ENCODE measurements around the gene SCN4B.

The SCN4B gene

GRCh38 chr11:118111019-118111743, 41.4 kb downstream of the SCN4B start:
- H3K27ac ChIP-seq (ENCODE audit: low read depth, low read length): no peak overlapping the region
- no peak overlapping the region for H2AFZ ChIP-seq (ENCODE audit: low read length, unreplicated experiment)
- no peaks in the 10 kb centered on the region for H3K4me1 ChIP-seq (ENCODE audit: control insufficient read depth, insufficient read depth, low read length, unreplicated experiment)
- no peaks in the 10 kb centered on the region for H3K79me2 ChIP-seq (ENCODE audit: control insufficient read depth, insufficient read depth, low read length, unreplicated experiment)
- H3K27me3 ChIP-seq (ENCODE audit: insufficient read depth, low read length): 0 out of 2 replicates have a peak, but pooled peaks cover 8% of the 10 kb centered on the region
- H3K4me3 ChIP-seq (ENCODE audit: low read depth, low read length): no peak overlapping the region
- no peaks in the 10 kb centered on the region for H3K36me3 ChIP-seq (ENCODE audit: insufficient read depth, low read length)

GRCh38 chr11:118109231-118109630, 43.4 kb downstream of the SCN4B start:
- H3K4me1 ChIP-seq (ENCODE audit: control insufficient read depth, insufficient read depth, low read length, unreplicated experiment): no peaks in the 10 kb centered on the region
- H3K27me3 ChIP-seq (ENCODE audit: insufficient read depth, low read length): 0 out of 2 replicates have a peak, but pooled peaks cover 6% of the 10 kb centered on the region
- H3K27ac ChIP-seq (ENCODE audit: low read depth, low read length): no peak overlapping the region
- H3K36me3 ChIP-seq (ENCODE audit: insufficient read depth, low read length): no peaks in the 10 kb centered on the region
- no peak overlapping the region for H2AFZ ChIP-seq (ENCODE audit: low read length, unreplicated experiment)
- no peak overlapping the region for H3K4me3 ChIP-seq (ENCODE audit: low read depth, low read length)
- H3K79me2 ChIP-seq (ENCODE audit: control insufficient read depth, insufficient read depth, low read length, unreplicated experiment): no peaks in the 10 kb centered on the region

DNA sequence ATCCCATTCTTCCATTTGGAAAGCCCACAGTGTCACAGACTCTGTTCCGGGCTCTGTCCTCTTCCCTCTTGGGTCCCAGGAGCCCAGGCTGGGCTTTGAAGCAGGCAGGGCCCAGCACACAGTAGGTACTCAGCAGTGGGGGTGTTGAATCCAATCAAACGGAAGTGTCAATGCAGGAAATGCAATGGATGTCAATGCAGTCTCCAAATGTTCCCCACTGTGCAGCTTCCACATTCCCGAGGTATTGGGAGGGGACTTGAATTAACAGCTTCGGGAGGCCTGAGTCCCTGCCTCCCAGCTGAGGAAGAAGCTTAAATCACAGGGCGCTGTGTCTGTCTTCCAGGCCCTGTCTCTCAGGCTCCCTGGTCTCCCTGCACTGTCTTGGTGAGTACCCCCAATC, 44.1 kb downstream of the SCN4B start:
- Histone ChIP-seq H3K4me1 (ENCODE audit: control insufficient read depth, insufficient read depth, low read length, unreplicated experiment) (no peaks in the 10 kb centered on the region), H3K79me2 (ENCODE audit: control insufficient read depth, insufficient read depth, low read length, unreplicated experiment) (no peaks in the 10 kb centered on the region), H3K36me3 (ENCODE audit: insufficient read depth, low read length) (no peaks in the 10 kb centered on the region), H3K27ac (ENCODE audit: low read depth, low read length) (no peak overlapping the region), H3K4me3 (ENCODE audit: low read depth, low read length) (no peak overlapping the region), H3K27me3 (ENCODE audit: insufficient read depth, low read length) (0 out of 2 replicates have a peak, but pooled peaks cover 11% of the 10 kb centered on the region), H2AFZ (ENCODE audit: low read length, unreplicated experiment) (no peak overlapping the region)

DNA sequence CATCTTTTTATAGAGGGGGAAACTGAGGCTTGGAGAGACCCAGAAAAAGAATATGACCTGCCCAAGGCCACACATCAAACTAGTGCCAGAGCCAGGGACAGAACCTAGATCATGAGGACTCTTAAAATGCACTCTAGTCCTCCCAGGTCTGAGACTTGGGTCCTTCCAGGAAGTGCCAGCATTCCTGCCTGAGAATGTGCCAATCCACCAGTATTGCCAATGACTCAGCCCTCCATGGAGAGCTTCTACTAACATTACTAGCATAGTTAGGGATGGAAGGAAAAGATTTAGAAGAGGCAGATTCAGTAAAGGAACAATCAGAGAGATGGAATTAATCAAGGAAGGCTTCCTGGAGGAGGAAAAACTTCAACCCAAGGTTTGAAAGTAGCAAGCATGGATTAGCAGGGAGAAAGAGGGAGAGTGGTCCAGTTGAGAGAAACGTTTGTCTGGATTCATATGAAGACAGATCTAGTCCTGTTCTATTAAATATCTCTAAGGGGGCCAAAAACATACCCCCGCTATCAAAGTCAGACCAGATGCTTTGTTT, 45.8 kb downstream of the SCN4B start:
- no peak overlapping the region for H3K4me3 ChIP-seq (ENCODE audit: low read depth, low read length)
- H3K27ac ChIP-seq (ENCODE audit: low read depth, low read length): no peak overlapping the region
- H2AFZ ChIP-seq (ENCODE audit: low read length, unreplicated experiment): no peak overlapping the region
- H3K36me3 ChIP-seq (ENCODE audit: insufficient read depth, low read length): no peaks in the 10 kb centered on the region
- H3K27me3 ChIP-seq (ENCODE audit: insufficient read depth, low read length): 0 out of 2 replicates have a peak, but pooled peaks cover 11% of the 10 kb centered on the region
- H3K79me2 ChIP-seq (ENCODE audit: control insufficient read depth, insufficient read depth, low read length, unreplicated experiment): no peaks in the 10 kb centered on the region
- H3K4me1 ChIP-seq (ENCODE audit: control insufficient read depth, insufficient read depth, low read length, unreplicated experiment): no peaks in the 10 kb centered on the region

DNA sequence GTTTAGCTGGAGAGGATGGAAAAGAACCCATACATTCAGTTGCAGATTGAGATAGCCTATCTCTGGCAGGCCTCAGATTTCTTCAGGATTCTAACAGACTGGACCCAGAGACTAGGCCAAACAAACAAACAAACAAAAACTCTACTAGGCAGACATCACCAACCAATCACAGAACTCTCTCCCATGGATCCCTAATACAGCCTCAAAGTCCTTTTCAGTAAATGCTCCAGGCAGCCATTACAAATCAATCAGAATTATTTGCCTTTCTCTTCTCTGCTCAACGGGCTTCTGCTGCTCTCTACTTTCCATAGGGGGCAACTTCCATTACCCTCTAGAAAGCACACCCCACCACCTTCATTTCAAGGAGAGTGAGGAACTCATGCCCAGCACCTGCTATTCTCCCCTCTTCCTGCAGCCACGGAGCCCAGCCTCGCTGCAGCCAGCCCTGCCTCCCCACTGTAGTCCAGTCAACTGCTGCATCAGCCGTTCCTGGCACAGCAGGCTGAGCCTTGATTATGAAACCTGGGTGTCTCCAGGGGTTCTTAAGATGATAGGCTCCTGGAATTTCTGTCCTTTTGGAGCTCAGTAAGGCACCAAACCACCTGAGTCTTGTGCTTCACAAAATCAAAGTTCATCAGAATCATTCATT, 46.8 kb downstream of the SCN4B start:
- no peaks in the 10 kb centered on the region for H3K79me2 ChIP-seq (ENCODE audit: control insufficient read depth, insufficient read depth, low read length, unreplicated experiment)
- no peak overlapping the region for H2AFZ ChIP-seq (ENCODE audit: low read length, unreplicated experiment)
- no peak overlapping the region for H3K27ac ChIP-seq (ENCODE audit: low read depth, low read length)
- no peaks in the 10 kb centered on the region for H3K4me1 ChIP-seq (ENCODE audit: control insufficient read depth, insufficient read depth, low read length, unreplicated experiment)
- 0 out of 2 replicates have a peak, but pooled peaks cover 12% of the 10 kb centered on the region for H3K27me3 ChIP-seq (ENCODE audit: insufficient read depth, low read length)
- H3K4me3 ChIP-seq (ENCODE audit: low read depth, low read length): no peak overlapping the region
- no peaks in the 10 kb centered on the region for H3K36me3 ChIP-seq (ENCODE audit: insufficient read depth, low read length)

DNA sequence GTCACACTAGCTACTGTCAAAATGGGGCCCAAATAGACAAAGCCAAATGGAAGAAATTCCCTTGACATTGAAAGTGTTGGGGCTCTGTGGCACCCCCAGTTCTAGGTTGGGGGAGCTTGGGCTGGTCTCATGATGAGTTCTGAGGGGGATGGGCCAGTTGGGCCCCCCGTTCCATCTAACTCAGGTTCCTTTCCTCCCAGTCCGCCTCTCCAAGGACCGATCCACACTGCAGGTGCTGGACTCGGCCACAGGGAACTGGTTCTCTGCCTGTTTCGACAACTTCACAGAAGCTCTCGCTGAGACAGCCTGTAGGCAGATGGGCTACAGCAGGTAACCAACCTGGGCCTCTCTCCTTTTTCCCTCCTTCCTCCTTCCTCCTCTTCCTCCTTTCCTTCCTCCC, 48.1 kb downstream of the SCN4B start:
- Histone ChIP-seq H3K4me3 (ENCODE audit: low read depth, low read length) (no peak overlapping the region), H3K36me3 (ENCODE audit: insufficient read depth, low read length) (no peaks in the 10 kb centered on the region), H3K79me2 (ENCODE audit: control insufficient read depth, insufficient read depth, low read length, unreplicated experiment) (no peaks in the 10 kb centered on the region), H3K27me3 (ENCODE audit: insufficient read depth, low read length) (0 out of 2 replicates have a peak, but pooled peaks cover 18% of the 10 kb centered on the region), H3K4me1 (ENCODE audit: control insufficient read depth, insufficient read depth, low read length, unreplicated experiment) (no peaks in the 10 kb centered on the region), H3K27ac (ENCODE audit: low read depth, low read length) (no peak overlapping the region), H2AFZ (ENCODE audit: low read length, unreplicated experiment) (no peak overlapping the region)

- peaks cover 25% of the 10 kb centered on the region for H3K27me3 ChIP-seq (ENCODE audit: insufficient read depth, low read length)
- H2AFZ ChIP-seq (ENCODE audit: low read length, unreplicated experiment): no peak overlapping the region
- H3K4me1 ChIP-seq (ENCODE audit: control insufficient read depth, insufficient read depth, low read length, unreplicated experiment): no peaks in the 10 kb centered on the region
- H3K36me3 ChIP-seq (ENCODE audit: insufficient read depth, low read length): no peaks in the 10 kb centered on the region
- H3K79me2 ChIP-seq (ENCODE audit: control insufficient read depth, insufficient read depth, low read length, unreplicated experiment): no peaks in the 10 kb centered on the region
- no peak overlapping the region for H3K4me3 ChIP-seq (ENCODE audit: low read depth, low read length)
- no peak overlapping the region for H3K27ac ChIP-seq (ENCODE audit: low read depth, low read length)
Observed at GRCh38 chr11:118102721-118103261, 49.8 kb downstream of the SCN4B start.

GRCh38 chr11:118100691-118101232, 51.9 kb downstream of the SCN4B start:
- H3K4me3 ChIP-seq (ENCODE audit: low read depth, low read length): no peak overlapping the region
- no peaks in the 10 kb centered on the region for H3K79me2 ChIP-seq (ENCODE audit: control insufficient read depth, insufficient read depth, low read length, unreplicated experiment)
- no peaks in the 10 kb centered on the region for H3K36me3 ChIP-seq (ENCODE audit: insufficient read depth, low read length)
- H3K27me3 ChIP-seq (ENCODE audit: insufficient read depth, low read length): peaks cover 34% of the 10 kb centered on the region
- no peak overlapping the region for H2AFZ ChIP-seq (ENCODE audit: low read length, unreplicated experiment)
- no peak overlapping the region for H3K27ac ChIP-seq (ENCODE audit: low read depth, low read length)
- no peaks in the 10 kb centered on the region for H3K4me1 ChIP-seq (ENCODE audit: control insufficient read depth, insufficient read depth, low read length, unreplicated experiment)

- Histone ChIP-seq H3K4me3 (ENCODE audit: low read depth, low read length) (no peak overlapping the region), H2AFZ (ENCODE audit: low read length, unreplicated experiment) (no peak overlapping the region), H3K36me3 (ENCODE audit: insufficient read depth, low read length) (no peaks in the 10 kb centered on the region), H3K27ac (ENCODE audit: low read depth, low read length) (no peak overlapping the region), H3K4me1 (ENCODE audit: control insufficient read depth, insufficient read depth, low read length, unreplicated experiment) (no peaks in the 10 kb centered on the region), H3K79me2 (ENCODE audit: control insufficient read depth, insufficient read depth, low read length, unreplicated experiment) (no peaks in the 10 kb centered on the region), H3K27me3 (ENCODE audit: insufficient read depth, low read length) (peaks cover 40% of the 10 kb centered on the region)
Observed at GRCh38 chr11:118099838-118100556, 52.6 kb downstream of the SCN4B start.

Data from ACC112 (cell line).